ENCODE results near the gene DEPP1. TPM values are rescaled to one million over a fixed set of nuclear protein-coding genes. Genes with fewer than 3 reads are reported as not detected.

The DEPP1 gene
- polyA plus RNA-seq, 1 donor from 2014 or later, result 4.3 TPM

DNA sequence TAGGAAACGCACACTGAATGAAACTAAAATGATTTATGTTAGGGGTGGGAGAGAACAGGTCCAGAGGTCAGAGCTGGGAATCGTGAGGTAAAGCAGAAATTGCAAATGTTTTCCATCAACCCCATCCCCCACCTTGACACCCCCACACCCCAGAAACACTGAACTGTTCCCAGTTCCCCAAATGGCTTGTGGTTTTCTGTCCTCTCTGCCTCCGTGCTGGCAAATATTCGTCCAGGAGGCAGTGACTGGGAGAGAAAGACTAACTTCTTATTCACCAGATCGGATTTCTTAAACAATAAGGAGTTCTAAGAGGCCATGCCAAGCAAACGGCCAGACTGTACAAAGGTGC is 19.7 kb downstream of the DEPP1 start:
- H3K9me2 ChIP-seq (ENCODE audit: insufficient read depth, low read length), result no peaks in the 10 kb centered on the region
- H3K9ac ChIP-seq (ENCODE audit: low read length), result peak overlapping the region; percentile 82
- no peaks in the 10 kb centered on the region for H3K9me3 ChIP-seq (ENCODE audit: low read length)
- no peaks in the 10 kb centered on the region for H4K20me1 ChIP-seq (ENCODE audit: insufficient read depth)
- no peaks in the 10 kb centered on the region for H3K79me2 ChIP-seq (replicated peaks; ENCODE audit: insufficient read depth, low read length)
- H3K27ac ChIP-seq (ENCODE audit: low read length), result peak overlapping the region; percentile 42
- peak overlapping the region; percentile 41 for H2AFZ ChIP-seq (ENCODE audit: low read depth, low read length)
- H3K4me3 ChIP-seq (ENCODE audit: low read length), result peak overlapping the region; percentile 94
- no peaks in the 10 kb centered on the region for H3F3A ChIP-seq (ENCODE audit: insufficient read depth, low read length, poor library complexity, severe bottlenecking)
- no peaks in the 10 kb centered on the region for H3K36me3 ChIP-seq (ENCODE audit: insufficient read depth, low read length)
- H3K4me2 ChIP-seq (ENCODE audit: low read length), result peak overlapping the region; percentile 72
- TF ChIP-seq MXI1 (conservative IDR thresholded peaks at IDR 0.05; ENCODE audit: poor library complexity, severe bottlenecking) (no peak), TAF1 (IDR thresholded peaks at IDR 0.05; ENCODE audit: low read depth) (no peak), SMC3 (conservative IDR thresholded peaks at IDR 0.05; ENCODE audit: poor library complexity) (no peak), POLR2AphosphoS5 (IDR thresholded peaks at IDR 0.05) (no peak), EZH2 (IDR thresholded peaks at IDR 0.05; ENCODE audit: borderline replicate concordance, insufficient read depth, low read length, poor library complexity, severe bottlenecking) (no peak), RAD21 (conservative IDR thresholded peaks at IDR 0.05) (no peak), EP300 (conservative IDR thresholded peaks at IDR 0.05; ENCODE audit: poor library complexity, severe bottlenecking) (no peak)
- TF ChIP-seq, protein P1, sequence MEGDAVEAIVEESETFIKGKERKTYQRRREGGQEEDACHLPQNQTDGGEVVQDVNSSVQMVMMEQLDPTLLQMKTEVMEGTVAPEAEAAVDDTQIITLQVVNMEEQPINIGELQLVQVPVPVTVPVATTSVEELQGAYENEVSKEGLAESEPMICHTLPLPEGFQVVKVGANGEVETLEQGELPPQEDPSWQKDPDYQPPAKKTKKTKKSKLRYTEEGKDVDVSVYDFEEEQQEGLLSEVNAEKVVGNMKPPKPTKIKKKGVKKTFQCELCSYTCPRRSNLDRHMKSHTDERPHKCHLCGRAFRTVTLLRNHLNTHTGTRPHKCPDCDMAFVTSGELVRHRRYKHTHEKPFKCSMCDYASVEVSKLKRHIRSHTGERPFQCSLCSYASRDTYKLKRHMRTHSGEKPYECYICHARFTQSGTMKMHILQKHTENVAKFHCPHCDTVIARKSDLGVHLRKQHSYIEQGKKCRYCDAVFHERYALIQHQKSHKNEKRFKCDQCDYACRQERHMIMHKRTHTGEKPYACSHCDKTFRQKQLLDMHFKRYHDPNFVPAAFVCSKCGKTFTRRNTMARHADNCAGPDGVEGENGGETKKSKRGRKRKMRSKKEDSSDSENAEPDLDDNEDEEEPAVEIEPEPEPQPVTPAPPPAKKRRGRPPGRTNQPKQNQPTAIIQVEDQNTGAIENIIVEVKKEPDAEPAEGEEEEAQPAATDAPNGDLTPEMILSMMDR (IDR thresholded peaks at IDR 0.05; ENCODE audit: poor library complexity, severe bottlenecking), result no peak
- TF ChIP-seq, protein P2, sequence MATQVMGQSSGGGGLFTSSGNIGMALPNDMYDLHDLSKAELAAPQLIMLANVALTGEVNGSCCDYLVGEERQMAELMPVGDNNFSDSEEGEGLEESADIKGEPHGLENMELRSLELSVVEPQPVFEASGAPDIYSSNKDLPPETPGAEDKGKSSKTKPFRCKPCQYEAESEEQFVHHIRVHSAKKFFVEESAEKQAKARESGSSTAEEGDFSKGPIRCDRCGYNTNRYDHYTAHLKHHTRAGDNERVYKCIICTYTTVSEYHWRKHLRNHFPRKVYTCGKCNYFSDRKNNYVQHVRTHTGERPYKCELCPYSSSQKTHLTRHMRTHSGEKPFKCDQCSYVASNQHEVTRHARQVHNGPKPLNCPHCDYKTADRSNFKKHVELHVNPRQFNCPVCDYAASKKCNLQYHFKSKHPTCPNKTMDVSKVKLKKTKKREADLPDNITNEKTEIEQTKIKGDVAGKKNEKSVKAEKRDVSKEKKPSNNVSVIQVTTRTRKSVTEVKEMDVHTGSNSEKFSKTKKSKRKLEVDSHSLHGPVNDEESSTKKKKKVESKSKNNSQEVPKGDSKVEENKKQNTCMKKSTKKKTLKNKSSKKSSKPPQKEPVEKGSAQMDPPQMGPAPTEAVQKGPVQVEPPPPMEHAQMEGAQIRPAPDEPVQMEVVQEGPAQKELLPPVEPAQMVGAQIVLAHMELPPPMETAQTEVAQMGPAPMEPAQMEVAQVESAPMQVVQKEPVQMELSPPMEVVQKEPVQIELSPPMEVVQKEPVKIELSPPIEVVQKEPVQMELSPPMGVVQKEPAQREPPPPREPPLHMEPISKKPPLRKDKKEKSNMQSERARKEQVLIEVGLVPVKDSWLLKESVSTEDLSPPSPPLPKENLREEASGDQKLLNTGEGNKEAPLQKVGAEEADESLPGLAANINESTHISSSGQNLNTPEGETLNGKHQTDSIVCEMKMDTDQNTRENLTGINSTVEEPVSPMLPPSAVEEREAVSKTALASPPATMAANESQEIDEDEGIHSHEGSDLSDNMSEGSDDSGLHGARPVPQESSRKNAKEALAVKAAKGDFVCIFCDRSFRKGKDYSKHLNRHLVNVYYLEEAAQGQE (IDR thresholded peaks at IDR 0.05; ENCODE audit: borderline replicate concordance), result no peak
- H3K27me3 ChIP-seq (ENCODE audit: insufficient read depth, low read depth, low read length), result no peaks in the 10 kb centered on the region

DNA sequence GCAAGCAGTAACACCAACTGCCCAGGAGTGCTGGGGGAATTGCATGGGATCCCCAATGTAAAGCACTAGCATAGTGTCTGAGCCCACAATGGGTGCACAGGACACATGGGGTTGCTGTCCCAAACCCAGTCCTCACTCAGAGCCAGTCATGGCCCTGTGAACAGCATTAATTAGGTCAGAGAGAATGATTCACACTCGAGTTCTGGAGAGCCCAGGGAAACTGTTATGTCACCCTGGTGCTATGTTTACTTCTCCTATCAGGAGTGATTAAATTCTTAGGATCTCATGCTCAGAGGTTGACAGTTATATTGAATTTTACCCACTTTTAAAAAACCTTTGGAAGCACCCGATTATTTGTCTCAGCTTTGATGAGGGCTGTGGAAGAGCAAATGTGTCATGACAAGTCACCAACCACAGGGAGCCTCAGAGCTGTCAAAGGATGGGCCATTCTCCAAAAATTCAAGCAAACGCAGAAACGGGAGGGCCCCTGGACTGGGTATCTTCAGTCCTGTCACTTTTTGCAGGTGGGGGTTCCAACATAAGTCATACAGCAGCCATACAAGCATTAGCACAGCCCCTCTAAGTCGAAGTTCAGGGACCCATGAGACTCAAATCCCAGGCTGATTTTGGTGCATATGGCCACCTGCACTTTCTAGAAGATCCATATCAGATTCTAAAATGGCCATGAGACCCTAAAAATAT is 20.3 kb downstream of the DEPP1 start:
- Histone ChIP-seq H2AFZ (ENCODE audit: low read depth, low read length) (no peak overlapping the region), H3K79me2 (replicated peaks; ENCODE audit: insufficient read depth, low read length) (no peaks in the 10 kb centered on the region), H3F3A (ENCODE audit: insufficient read depth, low read length, poor library complexity, severe bottlenecking) (no peaks in the 10 kb centered on the region), H3K4me2 (ENCODE audit: low read length) (peak overlapping the region; percentile 72), H3K27me3 (ENCODE audit: insufficient read depth, low read depth, low read length) (no peaks in the 10 kb centered on the region), H3K4me3 (ENCODE audit: low read length) (peak overlapping the region; percentile 94), H3K9me3 (ENCODE audit: low read length) (no peaks in the 10 kb centered on the region), H3K36me3 (ENCODE audit: insufficient read depth, low read length) (no peaks in the 10 kb centered on the region), H3K27ac (ENCODE audit: low read length) (no peak overlapping the region), H3K9me2 (ENCODE audit: insufficient read depth, low read length) (no peaks in the 10 kb centered on the region), H3K9ac (ENCODE audit: low read length) (peak overlapping the region; percentile 82), H4K20me1 (ENCODE audit: insufficient read depth) (no peaks in the 10 kb centered on the region)
- no peak for TF ChIP-seq MXI1 (conservative IDR thresholded peaks at IDR 0.05; ENCODE audit: poor library complexity, severe bottlenecking)
- no peak for TF ChIP-seq SMC3 (conservative IDR thresholded peaks at IDR 0.05; ENCODE audit: poor library complexity)
- no peak for TF ChIP-seq TAF1 (IDR thresholded peaks at IDR 0.05; ENCODE audit: low read depth)
- no peak for TF ChIP-seq POLR2AphosphoS5 (IDR thresholded peaks at IDR 0.05)
- no peak for TF ChIP-seq RAD21 (conservative IDR thresholded peaks at IDR 0.05)
- TF ChIP-seq, protein P1 (IDR thresholded peaks at IDR 0.05; ENCODE audit: poor library complexity, severe bottlenecking), result no peak
- TF ChIP-seq, protein P2 (IDR thresholded peaks at IDR 0.05; ENCODE audit: borderline replicate concordance), result no peak
- TF ChIP-seq EZH2 (IDR thresholded peaks at IDR 0.05; ENCODE audit: borderline replicate concordance, insufficient read depth, low read length, poor library complexity, severe bottlenecking), result no peak
- no peak for TF ChIP-seq EP300 (conservative IDR thresholded peaks at IDR 0.05; ENCODE audit: poor library complexity, severe bottlenecking)
